Measurements from ENCODE around the gene EDIL3. TPM values are rescaled to one million over a fixed set of nuclear protein-coding genes. Genes with fewer than 3 reads are reported as not detected.

Gene EDIL3
- total and polyA plus RNA-seq, 2 experiments from 2014 or later = 18.2 to 42.4 TPM

DNA sequence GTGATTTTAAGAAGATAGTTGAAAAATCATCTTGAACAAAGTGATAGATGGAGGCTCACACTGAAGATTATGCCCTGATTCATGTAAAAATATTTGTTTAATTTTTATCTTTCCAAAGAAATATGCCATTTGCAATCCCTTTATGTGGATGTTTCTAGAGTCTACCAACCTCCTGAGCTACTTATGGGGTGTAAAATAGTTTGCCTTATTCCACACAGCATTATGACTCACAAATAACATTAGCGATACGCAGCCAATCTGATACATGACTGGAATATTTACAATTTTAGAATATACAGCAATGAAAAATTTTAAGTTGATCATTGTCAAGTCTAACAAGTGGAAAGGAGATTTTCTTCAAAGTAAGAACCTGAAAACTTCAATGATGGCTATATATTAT, 327.5 kb downstream of the EDIL3 start:
- no peaks in the 10 kb centered on the region for H3K79me2 ChIP-seq
- H3K4me2 ChIP-seq = no peak overlapping the region
- no peak overlapping the region for H3K4me3 ChIP-seq
- WGBS (ENCODE audit: low lambda C conversion rate, missing lambda C conversion rate) = 89% methylated on average over 2 of the region's 2 CpGs
- H2AFZ ChIP-seq = no peak overlapping the region
- TF ChIP-seq EZH2 (IDR thresholded peaks at IDR 0.05; ENCODE audit: borderline replicate concordance) (no peak), EZH2phosphoT487 (IDR thresholded peaks at IDR 0.05; ENCODE audit: low read depth, severe bottlenecking, unreplicated experiment) (no peak)
- TF ChIP-seq, protein P1, sequence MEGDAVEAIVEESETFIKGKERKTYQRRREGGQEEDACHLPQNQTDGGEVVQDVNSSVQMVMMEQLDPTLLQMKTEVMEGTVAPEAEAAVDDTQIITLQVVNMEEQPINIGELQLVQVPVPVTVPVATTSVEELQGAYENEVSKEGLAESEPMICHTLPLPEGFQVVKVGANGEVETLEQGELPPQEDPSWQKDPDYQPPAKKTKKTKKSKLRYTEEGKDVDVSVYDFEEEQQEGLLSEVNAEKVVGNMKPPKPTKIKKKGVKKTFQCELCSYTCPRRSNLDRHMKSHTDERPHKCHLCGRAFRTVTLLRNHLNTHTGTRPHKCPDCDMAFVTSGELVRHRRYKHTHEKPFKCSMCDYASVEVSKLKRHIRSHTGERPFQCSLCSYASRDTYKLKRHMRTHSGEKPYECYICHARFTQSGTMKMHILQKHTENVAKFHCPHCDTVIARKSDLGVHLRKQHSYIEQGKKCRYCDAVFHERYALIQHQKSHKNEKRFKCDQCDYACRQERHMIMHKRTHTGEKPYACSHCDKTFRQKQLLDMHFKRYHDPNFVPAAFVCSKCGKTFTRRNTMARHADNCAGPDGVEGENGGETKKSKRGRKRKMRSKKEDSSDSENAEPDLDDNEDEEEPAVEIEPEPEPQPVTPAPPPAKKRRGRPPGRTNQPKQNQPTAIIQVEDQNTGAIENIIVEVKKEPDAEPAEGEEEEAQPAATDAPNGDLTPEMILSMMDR (IDR thresholded peaks at IDR 0.05; ENCODE audit: poor library complexity) = no peak
- no peaks in the 10 kb centered on the region for H3K27me3 ChIP-seq
- no peaks in the 10 kb centered on the region for H4K20me1 ChIP-seq (ENCODE audit: insufficient read depth, poor library complexity, severe bottlenecking)
- H3K4me1 ChIP-seq (ENCODE audit: insufficient read depth) = no peaks in the 10 kb centered on the region
- no peaks in the 10 kb centered on the region for H3K9me3 ChIP-seq (ENCODE audit: low read depth)
- H3K36me3 ChIP-seq (replicated peaks; ENCODE audit: insufficient read depth, low read depth) = no peaks in the 10 kb centered on the region
- H3K27ac ChIP-seq = no peak overlapping the region
- no peak for DNase-seq (ENCODE audit: low spot score)
- H3K9me2 ChIP-seq (replicated peaks; ENCODE audit: insufficient read depth) = no peaks in the 10 kb centered on the region

DNA sequence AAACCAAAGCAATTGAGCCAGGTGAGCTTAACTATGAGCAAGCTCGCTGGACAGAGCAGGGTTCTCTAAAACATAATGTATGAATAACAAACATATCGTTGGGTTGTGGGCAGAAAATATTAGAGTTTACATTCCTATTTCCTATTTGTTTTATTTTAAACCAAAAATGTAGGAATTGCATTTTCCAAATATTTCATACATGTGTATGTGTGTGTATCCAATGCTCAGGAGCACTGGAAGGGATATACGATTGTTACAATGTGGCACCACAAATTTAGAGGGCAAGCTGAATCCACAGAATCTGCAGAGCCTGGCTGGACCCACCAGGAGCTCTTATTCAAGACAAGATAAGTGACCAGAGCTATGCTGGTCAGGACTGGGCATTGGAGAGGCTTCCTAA, 338.7 kb downstream of the EDIL3 start:
- H3K4me2 ChIP-seq = no peak overlapping the region
- 85% methylated on average over 3 of the region's 3 CpGs for WGBS (ENCODE audit: low lambda C conversion rate, missing lambda C conversion rate)
- no peak overlapping the region for H3K4me3 ChIP-seq
- no peaks in the 10 kb centered on the region for H4K20me1 ChIP-seq (ENCODE audit: insufficient read depth, poor library complexity, severe bottlenecking)
- H3K4me1 ChIP-seq (ENCODE audit: insufficient read depth) = no peaks in the 10 kb centered on the region
- H3K27me3 ChIP-seq = no peaks in the 10 kb centered on the region
- TF ChIP-seq, protein P1 (IDR thresholded peaks at IDR 0.05; ENCODE audit: poor library complexity) = no peak
- TF ChIP-seq EZH2phosphoT487 (IDR thresholded peaks at IDR 0.05; ENCODE audit: low read depth, severe bottlenecking, unreplicated experiment) (no peak), EZH2 (IDR thresholded peaks at IDR 0.05; ENCODE audit: borderline replicate concordance) (no peak)
- H3K27ac ChIP-seq = no peak overlapping the region
- no peaks in the 10 kb centered on the region for H3K9me2 ChIP-seq (replicated peaks; ENCODE audit: insufficient read depth)
- H3K79me2 ChIP-seq = no peaks in the 10 kb centered on the region
- H2AFZ ChIP-seq = no peak overlapping the region
- DNase-seq (ENCODE audit: low spot score) = no peak
- no peaks in the 10 kb centered on the region for H3K36me3 ChIP-seq (replicated peaks; ENCODE audit: insufficient read depth, low read depth)
- no peaks in the 10 kb centered on the region for H3K9me3 ChIP-seq (ENCODE audit: low read depth)

DNA sequence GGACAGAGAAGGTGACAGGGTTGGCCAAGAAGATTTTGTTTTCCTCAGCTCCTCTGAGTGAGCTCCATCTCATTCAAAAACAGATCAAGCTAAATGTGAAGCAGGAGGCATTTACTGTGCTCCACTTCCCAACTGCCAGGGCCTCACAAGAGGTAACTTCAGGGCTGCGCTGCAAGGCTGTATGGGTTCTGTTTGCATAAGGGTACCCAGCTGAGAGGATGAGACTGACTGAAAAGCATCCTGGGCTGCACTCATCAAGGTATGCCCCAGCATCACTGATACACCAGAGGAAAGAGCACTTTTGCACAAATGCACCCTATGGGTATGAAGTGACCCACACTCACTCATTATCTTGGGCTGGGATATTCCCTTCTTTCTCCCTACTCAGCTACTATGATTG, 347.8 kb downstream of the EDIL3 start:
- 91% methylated on average over 1 of the region's 1 CpG for WGBS (ENCODE audit: low lambda C conversion rate, missing lambda C conversion rate)
- Histone ChIP-seq H4K20me1 (ENCODE audit: insufficient read depth, poor library complexity, severe bottlenecking) (no peaks in the 10 kb centered on the region), H3K4me2 (no peak overlapping the region), H3K4me3 (no peak overlapping the region), H3K27me3 (no peaks in the 10 kb centered on the region), H2AFZ (no peak overlapping the region), H3K36me3 (replicated peaks; ENCODE audit: insufficient read depth, low read depth) (no peaks in the 10 kb centered on the region), H3K9me3 (ENCODE audit: low read depth) (no peaks in the 10 kb centered on the region), H3K9me2 (replicated peaks; ENCODE audit: insufficient read depth) (no peaks in the 10 kb centered on the region), H3K4me1 (ENCODE audit: insufficient read depth) (no peaks in the 10 kb centered on the region), H3K79me2 (no peaks in the 10 kb centered on the region), H3K27ac (no peak overlapping the region)
- TF ChIP-seq EZH2 (IDR thresholded peaks at IDR 0.05; ENCODE audit: borderline replicate concordance) (no peak), EZH2phosphoT487 (IDR thresholded peaks at IDR 0.05; ENCODE audit: low read depth, severe bottlenecking, unreplicated experiment) (no peak)
- TF ChIP-seq, protein P1 (IDR thresholded peaks at IDR 0.05; ENCODE audit: poor library complexity) = no peak
- no peak for DNase-seq (ENCODE audit: low spot score)

DNA sequence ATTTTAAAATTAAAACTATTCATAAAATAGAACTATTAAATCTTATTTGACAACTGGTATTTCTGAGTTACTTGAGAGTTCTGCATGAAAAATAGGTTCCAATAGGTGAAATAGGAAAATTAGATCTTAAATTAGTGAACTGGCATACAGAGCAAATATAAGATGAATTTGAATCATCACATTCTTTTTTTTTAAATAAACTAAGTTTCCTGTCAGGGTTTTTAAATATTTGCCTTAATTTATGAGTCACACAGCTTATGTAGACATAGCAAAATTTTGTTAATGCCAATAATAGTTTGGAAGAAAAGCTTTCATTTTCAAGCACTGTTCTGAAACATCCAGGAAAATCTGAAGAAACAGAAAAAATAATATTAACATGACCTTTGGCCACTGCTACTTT, 352.4 kb downstream of the EDIL3 start:
- no peaks in the 10 kb centered on the region for H3K9me2 ChIP-seq (replicated peaks; ENCODE audit: insufficient read depth)
- TF ChIP-seq, protein P1 (IDR thresholded peaks at IDR 0.05; ENCODE audit: poor library complexity) = no peak
- TF ChIP-seq EZH2phosphoT487 (IDR thresholded peaks at IDR 0.05; ENCODE audit: low read depth, severe bottlenecking, unreplicated experiment) (no peak), EZH2 (IDR thresholded peaks at IDR 0.05; ENCODE audit: borderline replicate concordance) (no peak)
- H3K9me3 ChIP-seq (ENCODE audit: low read depth) = no peaks in the 10 kb centered on the region
- H3K36me3 ChIP-seq (replicated peaks; ENCODE audit: insufficient read depth, low read depth) = no peaks in the 10 kb centered on the region
- no peak overlapping the region for H3K27ac ChIP-seq
- no peaks in the 10 kb centered on the region for H3K4me1 ChIP-seq (ENCODE audit: insufficient read depth)
- no peaks in the 10 kb centered on the region for H4K20me1 ChIP-seq (ENCODE audit: insufficient read depth, poor library complexity, severe bottlenecking)
- H3K27me3 ChIP-seq = no peaks in the 10 kb centered on the region
- no peaks in the 10 kb centered on the region for H3K79me2 ChIP-seq
- no peak for DNase-seq (ENCODE audit: low spot score)
- no peak overlapping the region for H3K4me2 ChIP-seq
- no peak overlapping the region for H3K4me3 ChIP-seq
- H2AFZ ChIP-seq = no peak overlapping the region

Data from hepatocyte (in vitro differentiated cells).